HG03103 (cell line): ENCODE results near the gene CARHSP1.
"Not testable (repeated sequence)": the region's sequence is repeated elsewhere in the genome, so short reads cannot be mapped to it uniquely, and the experiment has no call there.

ENCODE experiments used
- ATAC-seq: cut with Tn5 transposase; IDR thresholded peaks from one replicate; pipeline ENCODE4 v1.9.1; 2021; ENCODE audit warnings: low read depth; ENCODE audit not compliant: unreplicated experiment

CARHSP1 gene

GRCh38 chr16:8893976-8894690, 25.3 kb upstream of the CARHSP1 start:
- ATAC-seq, result no peak

- ATAC-seq, result no peak
Observed at GRCh38 chr16:8893426-8893825, 24.6 kb upstream of the CARHSP1 start.

- ATAC-seq, result peak; percentile 23
Observed at GRCh38 chr16:8892101-8892575, 23.3 kb upstream of the CARHSP1 start.

- no peak for ATAC-seq
Observed at GRCh38 chr16:8890549-8890921, 21.7 kb upstream of the CARHSP1 start.

GRCh38 chr16:8889893-8890548, 21.2 kb upstream of the CARHSP1 start:
- no peak for ATAC-seq

- no peak for ATAC-seq
Observed at GRCh38 chr16:8888951-8889892, 20.4 kb upstream of the CARHSP1 start.

GRCh38 chr16:8887952-8888560, 19.2 kb upstream of the CARHSP1 start:
- ATAC-seq, result no peak

- no peak for ATAC-seq
Observed at GRCh38 chr16:8887431-8887765, 18.6 kb upstream of the CARHSP1 start.

GRCh38 chr16:8886593-8887430, 18.0 kb upstream of the CARHSP1 start:
- no peak for ATAC-seq

- ATAC-seq, result no peak
Observed at GRCh38 chr16:8885674-8886592, 17.1 kb upstream of the CARHSP1 start.

GRCh38 chr16:8882725-8883377, 14.0 kb upstream of the CARHSP1 start:
- no peak for ATAC-seq

GRCh38 chr16:8882041-8882617, 13.3 kb upstream of the CARHSP1 start, which contains the start of gene LITAFD:
TSS of gene LITAFD (plus strand) at chr16:8882351. CDS start at chr16:8884356, 2,005 bp downstream.
- ATAC-seq, result no peak

GRCh38 chr16:8880839-8881510, 12.2 kb upstream of the CARHSP1 start:
- no peak for ATAC-seq

- ATAC-seq, result no peak
Observed at GRCh38 chr16:8878523-8878911, 9.7 kb upstream of the CARHSP1 start.

- ATAC-seq, result no peak
Observed at GRCh38 chr16:8877894-8878522, 9.2 kb upstream of the CARHSP1 start.

- not testable (repeated sequence) for ATAC-seq
Observed at GRCh38 chr16:8875317-8875716, 6.5 kb upstream of the CARHSP1 start.

- ATAC-seq, result no peak
Observed at GRCh38 chr16:8874388-8874787, 5.6 kb upstream of the CARHSP1 start.
